Spleen (tissue), 7 donors: ENCODE results near the gene RPS6KA2.

ENCODE experiments used
- CTCF ChIP-seq, 11 experiments: fragments of 200-600 bp in 7 of 11; fragments of 450-650 bp in 4 of 11; sonication (generic) in 4 of 11; IDR thresholded peaks in 8 of 11; conservative IDR thresholded peaks in 3 of 11; 1 replicate in 7 of 11; 2 replicates in 4 of 11; pipeline versions ENCODE4 v1.4.0 to v1.8.0; 2016 to 2021; ENCODE audit warnings: antibody characterized with exemption in 11 of 11, inconsistent platforms in 4 of 11, mild to moderate bottlenecking in 1 of 11
- POLR2A ChIP-seq, 3 donors: fragments of 450-650 bp; IDR thresholded peaks; one replicate each; pipeline ENCODE4 v1.5.1; 2017; ENCODE audit warnings: antibody characterized with exemption in 3 of 3, mild to moderate bottlenecking in 1 of 3
- POLR2AphosphoS5 ChIP-seq, 3 donors: sonication (generic); formaldehyde crosslinking; IDR thresholded peaks; one replicate each; pipeline ENCODE4 v1.5.1; 2017; ENCODE audit warnings: antibody characterized with exemption in 3 of 3
- donor health status: DM: no; HTN: no; CAD: no; lungs with moderate emphysema.
- donor health status: DM: no; HTN: no; CAD: no.
- donor health status: DM: no; HTN: no; CAD: no.

GRCh38 chr6:166515072-166515810 lies 111.8 kb downstream of the RPS6KA2 start:
- TF ChIP-seq CTCF (IDR thresholded peaks at IDR 0.05 in 8 of 11, conservative IDR thresholded peaks at IDR 0.05 in 3 of 11) (no peak), POLR2A (IDR thresholded peaks at IDR 0.05) (no peak), POLR2AphosphoS5 (IDR thresholded peaks at IDR 0.05) (no peak)
